HG03135 (cell line): ENCODE results near the gene MYO5B.

Experiments used
- ATAC-seq: cut with Tn5 transposase; IDR thresholded peaks from one replicate; pipeline ENCODE4 v1.9.1; 2021; ENCODE audit warnings: mild to moderate bottlenecking, moderate library complexity; ENCODE audit not compliant: unreplicated experiment

MYO5B gene

DNA sequence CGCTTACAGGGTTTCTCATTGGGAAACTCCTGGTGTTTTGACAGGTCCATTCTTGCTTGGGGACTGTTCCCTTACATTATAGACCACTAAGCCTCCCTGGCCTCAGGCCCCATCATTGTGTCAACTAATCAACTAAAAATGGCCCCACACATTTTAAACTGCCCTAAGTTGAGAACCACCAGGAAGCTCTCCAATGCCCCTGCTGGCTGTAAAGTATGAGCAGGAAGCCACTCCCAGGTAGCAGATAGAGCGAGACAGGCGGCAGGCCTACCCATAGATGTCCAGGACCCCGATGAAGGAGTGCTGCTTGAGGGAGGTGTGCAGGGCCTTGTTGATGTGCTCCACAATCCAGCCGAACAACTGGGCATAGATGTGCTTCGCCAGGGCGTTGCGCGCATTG lies 220.9 kb downstream of the MYO5B start:
- no peak for ATAC-seq

DNA sequence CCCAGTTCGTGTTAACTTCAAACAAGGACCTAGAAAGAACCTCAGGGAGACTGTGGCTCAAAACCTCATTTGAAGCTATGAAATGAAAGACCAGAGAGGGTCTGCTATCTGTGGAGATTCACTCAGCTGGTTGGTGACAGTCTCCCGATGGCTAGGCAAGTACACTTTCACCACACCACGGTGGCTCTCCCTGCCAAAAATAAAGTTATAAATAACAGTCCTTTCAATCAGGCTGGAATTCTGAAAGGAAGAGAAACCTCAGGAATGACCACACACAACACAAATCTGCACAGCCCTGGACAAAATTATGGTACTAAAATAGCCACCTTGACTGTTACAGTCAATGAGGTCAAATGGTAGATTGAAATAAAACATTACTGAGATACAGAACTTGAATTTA lies 221.4 kb downstream of the MYO5B start:
- no peak for ATAC-seq

DNA sequence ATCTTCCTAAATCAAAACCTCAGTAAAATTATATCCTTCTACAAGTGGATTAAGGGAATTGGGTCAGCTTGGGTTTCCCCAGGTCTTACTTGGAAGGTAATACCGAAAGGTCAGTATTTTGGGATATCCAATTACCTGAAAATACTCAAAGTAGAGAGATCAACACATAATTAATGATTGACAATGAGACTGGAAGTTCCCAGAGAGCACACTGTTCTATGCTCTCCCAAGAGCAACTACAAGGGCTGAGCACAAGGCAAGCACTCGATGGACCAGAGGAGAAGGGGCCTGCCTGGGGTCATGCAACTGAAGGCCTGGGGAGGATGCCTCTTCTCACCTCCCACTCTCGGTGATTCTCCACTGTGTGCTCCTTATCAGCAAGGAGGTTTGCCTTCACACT lies 222.4 kb downstream of the MYO5B start:
- no peak for ATAC-seq

DNA sequence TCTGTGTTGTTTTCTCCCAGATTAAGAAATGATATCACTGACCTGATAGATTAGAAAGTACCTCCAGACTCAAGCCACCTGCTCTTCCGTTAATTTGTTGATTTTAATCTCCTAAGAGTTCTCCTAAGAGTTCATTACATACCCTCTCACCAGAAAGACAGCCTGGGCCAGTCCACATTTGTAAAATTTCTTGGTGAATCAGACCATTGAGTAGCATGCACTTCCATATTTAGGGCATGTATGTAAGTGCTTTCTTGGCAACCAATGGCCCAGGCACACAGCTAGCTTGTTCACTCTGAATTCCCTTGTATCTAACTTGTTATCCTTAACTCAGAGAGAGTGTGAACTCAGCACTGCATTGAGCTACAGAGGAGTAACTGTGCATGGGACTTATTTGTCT lies 223.5 kb downstream of the MYO5B start:
- ATAC-seq = no peak

DNA sequence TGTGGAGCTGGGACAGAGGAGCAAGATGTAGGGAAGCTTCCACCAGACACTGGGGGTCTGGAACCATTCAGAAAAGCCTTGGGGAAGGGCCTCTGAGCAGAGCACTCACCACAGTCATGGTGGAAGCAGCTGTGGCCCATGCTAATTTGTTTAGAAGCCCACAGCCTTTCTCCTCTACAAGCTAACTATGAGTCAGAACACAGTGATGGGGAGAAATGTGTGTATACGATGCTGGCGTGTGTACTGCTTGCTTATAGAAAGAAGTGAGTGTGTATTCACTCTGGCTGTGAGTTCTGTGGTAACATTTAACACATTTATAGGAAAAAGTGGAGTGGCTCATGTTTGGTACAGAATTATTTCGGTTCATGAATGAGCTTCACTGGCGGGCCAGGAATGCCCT lies 224.6 kb downstream of the MYO5B start:
- ATAC-seq = no peak

DNA sequence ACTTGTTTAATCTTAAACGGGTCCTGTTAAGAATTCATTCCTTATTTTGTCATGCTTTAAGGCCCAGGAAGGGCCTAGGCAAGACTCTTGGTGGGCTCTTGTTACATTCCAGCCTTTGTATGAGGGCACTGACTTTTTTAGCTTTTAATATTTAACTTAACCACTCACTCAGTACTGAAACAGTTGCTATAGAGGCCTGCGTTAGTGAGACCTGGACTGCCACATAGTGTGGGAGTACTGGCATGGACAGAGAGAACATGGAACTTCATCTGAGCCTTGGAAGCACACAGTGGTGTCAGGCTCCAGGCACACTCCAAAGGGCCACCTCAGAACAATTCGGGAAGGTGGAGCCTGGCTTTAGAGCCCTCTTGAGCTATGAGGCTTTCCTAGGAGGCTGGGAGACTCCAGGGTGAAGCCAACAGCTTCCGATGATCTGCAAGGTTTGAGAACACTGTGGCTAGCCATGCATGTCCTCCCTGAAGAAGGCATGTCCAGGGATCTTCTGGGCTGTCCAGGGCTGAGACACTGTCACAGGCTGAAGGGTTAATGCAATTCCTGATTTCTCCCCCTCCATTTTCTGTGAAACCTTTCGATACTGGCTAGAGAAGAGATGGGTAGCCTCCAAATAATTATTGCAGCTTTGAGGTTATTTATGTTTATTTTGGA lies 226.2 kb downstream of the MYO5B start:
- no peak for ATAC-seq

DNA sequence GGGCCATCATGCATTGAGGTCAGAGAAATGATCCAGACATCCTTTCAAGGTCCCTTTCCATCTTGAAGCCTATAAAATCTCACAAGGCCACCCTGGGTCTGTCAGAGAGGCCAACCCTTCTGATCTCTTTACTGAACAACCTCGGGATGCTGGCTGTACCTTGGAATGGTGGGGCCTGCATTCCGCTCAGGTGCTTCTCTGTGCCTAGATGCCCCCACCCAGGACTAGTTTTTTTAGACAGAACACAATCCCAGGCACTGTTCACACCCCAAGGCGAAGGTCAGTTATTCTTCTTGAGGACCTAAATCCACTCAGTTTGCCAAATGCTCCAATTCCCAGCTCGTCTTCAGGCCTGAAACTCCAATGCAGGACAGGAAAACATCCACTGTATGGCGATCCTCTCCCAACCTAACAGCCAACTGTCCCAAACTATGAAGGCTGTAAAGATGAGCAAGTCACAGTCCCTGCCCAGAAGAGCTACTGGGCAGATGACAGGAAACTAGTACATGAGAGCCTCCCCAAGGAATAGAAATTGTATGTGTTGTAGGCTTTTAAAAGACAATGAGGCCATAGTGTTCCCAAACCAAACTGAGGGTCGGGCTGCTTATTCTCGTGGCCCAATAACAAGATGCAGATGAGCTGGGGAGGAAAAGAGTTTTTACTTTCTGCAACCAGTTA lies 227.2 kb downstream of the MYO5B start:
- ATAC-seq = no peak

DNA sequence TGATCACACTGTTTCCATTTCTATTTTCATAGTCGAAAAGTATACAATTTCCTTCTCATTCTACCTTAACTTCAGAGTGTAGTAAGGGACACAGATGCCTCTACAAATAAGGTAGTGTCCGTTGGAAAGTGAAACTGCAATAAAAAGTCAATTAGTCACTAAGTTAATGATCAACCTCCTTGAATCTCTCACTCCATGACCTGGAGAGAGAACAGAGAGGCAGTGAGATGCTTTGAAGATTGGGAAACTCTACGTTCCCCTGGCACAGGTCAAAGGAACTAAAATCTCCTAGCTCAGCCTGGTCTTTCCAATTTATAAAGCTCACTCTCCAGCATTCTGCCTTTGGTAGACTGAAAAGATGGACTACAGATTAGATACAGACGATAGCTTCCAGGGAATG lies 227.8 kb downstream of the MYO5B start:
- no peak for ATAC-seq

DNA sequence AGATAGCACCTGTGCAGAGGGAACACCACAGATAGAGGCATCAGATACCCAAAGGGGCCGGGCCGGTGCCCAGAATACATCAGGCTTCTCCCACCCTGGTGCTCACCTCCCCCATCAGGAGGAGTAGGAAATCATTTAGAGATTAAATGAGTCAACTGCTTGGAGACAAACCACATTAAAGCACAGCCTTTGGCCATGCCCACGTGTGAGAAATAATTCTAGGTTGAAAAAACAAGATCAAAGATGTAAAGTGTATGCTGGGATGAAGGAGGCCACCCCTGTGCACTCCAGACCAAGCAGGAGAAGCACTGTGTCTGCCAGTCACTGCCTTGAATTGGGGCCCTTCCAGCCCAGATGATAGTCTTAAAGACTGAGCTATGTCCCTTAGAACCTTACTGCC lies 228.9 kb downstream of the MYO5B start:
- no peak for ATAC-seq

DNA sequence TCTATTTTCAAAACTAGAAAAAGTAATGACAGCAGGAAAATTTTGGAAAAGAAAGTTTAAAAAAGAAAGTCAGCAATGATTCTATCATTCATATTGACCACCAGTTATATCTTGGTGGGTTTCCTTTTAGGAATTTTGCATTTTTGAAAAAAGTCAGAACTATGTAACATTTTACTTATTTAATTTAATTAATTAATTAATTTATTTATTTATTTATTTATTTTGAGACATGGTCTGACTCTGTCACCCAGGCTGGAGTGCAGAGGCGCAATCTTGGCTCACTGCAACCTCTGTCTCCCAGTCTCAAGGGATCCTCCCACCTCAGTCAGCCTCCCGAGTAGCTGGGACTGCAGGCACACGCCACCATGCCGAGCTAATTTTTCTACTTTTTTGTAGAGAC lies 231.7 kb downstream of the MYO5B start:
- no peak for ATAC-seq

DNA sequence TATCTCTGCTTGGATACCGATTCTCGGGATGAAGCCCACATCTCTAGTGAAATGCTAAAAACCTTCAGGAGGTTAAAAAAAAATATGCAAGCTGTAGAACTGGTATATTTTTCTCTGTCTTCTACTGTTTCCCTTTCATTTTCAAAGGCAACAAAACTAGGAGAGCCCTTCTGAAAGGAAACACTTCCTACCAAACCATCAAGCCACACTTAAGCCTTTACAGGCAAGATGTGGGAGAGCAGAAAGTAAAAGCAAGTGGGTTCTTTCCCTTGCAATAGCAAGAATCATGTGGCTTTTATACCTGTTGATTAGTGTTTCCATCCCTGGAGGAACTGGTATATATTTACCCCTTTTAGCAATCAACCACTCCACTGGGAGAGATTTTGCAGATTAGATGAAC lies 233.7 kb downstream of the MYO5B start:
- no peak for ATAC-seq

DNA sequence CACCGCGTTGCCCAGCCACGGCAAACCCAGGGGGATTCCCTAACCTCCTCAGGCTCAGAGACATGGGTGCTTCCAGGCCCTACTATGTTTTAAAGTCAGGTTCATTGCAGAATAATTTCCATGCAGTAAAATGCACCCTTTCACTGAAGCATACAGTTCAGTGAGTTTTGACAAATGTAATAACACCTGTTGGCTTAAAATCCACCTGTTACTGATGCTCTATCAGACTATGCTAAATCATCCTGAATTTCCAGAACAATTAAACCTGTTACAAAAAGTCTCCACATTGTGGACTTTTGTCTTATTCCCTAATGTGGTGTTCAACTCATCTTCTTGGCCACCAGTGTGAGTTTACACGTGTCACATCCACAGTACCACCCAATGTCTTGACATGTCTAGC lies 234.6 kb downstream of the MYO5B start:
- no peak for ATAC-seq

DNA sequence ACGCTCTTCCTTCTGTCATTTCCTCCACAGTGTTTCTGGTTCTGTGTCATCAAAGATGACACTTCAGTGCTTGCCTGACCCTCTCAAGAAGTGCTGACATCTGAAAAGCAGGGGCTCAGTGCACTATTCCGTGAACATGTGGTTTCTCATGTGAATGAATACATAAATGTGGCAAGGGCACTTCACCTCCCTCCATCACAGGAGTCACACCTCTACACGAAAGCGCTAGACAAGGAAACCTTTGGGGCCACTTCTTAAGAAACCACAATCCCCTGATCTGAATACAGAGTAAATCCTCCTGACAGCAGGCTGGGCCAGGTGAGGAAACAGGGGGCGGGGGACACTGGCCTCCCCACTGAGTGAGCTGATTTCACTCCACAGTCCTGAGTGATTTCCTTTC lies 235.8 kb downstream of the MYO5B start:
- peak; percentile 84 for ATAC-seq

DNA sequence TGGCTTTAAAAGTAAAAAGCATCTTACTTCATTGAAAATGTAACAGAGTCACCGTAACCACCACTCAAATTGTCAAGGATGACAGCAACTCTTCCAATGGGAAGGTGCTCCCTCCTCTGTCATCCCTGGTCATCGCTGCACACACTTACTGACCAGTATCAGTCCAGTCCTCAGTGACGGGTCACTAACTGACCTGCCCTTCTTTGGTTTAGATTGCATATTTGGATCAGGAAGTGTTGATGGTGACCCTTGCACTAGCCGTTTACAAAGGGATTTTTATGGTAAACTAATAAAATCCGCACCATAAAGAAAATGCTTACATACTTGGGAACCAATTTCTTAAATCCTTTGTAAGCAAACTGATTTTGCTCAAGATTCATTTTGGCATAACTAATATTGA lies 239.7 kb downstream of the MYO5B start:
- no peak for ATAC-seq

DNA sequence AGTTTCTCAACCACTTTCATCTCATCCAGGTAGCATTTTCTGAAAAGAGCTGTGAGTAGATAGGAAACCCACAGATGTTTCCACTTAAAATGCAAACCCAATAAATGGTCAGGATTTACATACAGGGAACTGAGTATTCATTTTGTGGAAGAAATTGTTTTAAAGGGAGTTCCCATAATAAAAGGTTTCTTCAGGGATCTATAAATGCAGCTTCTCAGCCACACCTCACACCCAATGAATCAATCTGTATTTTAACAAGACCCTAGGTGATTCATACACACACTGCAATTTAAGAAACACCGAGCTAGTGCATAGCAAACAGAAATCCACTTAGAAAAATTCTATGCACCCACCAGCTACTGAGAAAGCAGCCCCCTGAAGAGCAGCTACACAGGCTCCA lies 241.6 kb downstream of the MYO5B start:
- ATAC-seq = no peak

DNA sequence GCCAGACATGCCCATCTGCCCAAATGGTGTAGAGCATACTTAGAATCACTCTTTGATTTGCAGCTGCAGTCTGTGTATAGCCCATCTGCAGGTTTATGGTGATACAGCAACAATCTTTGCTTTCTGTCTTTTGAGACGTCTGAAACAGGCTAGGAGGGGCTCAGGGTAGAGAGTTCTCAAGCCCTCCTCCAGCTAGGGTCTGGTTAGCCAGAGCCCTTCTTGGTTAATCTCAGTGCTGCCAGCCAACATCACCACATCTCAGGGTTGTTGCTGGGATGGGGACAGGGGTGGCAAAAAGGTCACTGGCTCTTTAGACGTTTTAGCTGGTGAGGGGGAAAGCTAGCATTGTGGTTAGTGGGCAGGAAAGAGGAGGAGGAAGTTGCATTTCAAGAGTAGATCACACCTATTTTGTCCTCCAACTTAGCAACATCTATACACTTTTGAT lies 245.0 kb downstream of the MYO5B start:
- ATAC-seq = no peak

DNA sequence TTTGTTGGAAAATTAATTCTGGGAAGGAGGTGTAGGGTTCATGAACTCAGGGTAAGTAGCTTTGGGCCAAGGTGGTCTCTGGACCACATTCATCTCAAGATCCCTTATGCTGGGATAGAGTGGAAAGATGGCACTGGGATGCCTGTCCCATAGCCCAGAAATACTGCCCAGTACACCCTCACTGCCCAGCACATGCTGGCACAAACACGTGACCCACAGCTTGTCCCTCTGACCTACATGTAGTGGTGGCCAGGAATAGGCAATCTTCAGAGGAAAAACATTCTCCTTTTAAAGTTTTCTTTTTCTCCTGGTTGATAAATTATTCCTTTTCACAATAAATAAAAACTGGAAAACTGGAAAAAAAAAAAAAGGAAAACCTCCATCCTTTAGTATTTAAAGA lies 246.0 kb downstream of the MYO5B start:
- no peak for ATAC-seq

DNA sequence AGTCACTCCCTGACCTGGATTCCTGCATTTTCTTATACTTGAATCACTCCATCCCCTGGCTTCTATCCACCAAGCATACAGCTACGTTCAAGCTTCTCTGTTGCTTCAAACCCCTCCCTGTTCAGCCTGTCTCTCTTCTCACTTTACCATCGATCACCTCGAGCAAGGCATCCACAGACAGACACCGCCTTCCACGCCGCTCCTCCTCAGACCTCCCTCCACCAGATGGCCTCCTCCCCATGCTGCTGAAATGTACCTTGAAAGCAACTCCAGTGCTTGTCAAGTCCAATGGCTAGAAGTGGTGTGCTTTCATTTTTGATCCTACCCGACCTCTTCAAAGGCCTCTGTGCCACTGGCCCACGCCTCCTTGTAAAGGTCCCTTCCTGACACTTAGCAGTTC lies 250.3 kb downstream of the MYO5B start:
- no peak for ATAC-seq

DNA sequence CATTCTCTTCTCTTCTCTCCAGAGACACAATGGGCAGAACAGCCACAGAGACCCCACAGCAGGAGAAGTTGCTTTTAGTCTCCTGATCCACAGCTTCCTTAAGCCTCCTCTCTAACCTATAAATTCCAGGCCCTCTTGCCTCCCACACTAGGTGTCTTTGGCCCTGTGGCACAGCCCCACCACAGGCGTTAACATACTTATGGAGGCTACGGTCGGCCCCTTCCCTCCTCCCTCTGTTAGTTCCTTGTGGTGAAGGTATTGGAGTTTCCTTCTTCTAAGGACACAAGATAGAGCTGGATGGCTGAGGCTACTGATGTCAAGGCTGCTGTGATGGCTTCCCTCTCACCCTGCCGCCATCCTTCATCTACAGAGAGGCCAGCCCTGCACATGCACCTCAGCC lies 258.1 kb downstream of the MYO5B start:
- ATAC-seq = no peak

DNA sequence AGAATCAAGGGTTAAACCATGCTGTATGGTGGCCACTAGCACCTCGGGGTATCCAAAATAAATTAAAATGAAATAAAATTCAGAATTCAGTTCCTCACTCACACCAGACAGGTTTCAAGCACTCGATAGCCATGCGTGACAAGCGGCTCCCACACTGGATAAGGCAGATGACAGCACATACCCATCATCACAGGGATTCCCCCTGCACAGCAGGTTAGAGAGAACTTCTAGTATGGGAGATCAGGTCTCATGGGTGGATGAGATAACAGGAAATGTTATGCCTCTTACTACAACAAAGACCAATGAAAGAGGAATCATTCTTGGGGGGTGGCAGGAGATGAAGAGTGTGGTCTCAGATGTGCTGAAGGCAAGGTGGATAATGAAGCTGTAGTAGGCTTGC lies 259.7 kb downstream of the MYO5B start:
- ATAC-seq = no peak

DNA sequence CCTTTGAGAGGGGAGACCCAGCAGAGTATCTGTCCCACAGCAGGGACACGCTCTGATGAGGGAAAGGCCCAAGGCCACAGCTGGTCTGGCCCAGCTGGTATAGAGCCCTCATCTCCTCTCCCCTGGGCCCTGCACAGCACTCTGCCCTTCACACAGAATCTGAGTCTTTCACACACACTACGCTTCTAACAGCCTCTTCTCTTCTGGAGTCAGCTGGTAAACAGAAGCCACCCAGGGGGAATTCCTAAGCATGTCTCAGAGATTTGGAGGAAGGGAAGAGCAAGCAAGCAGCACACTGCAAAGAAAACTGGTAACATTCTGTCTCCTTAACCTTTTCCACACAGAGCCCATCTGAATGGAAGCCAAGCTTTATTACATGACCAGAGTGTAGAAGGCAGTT lies 260.5 kb downstream of the MYO5B start:
- ATAC-seq = no peak

DNA sequence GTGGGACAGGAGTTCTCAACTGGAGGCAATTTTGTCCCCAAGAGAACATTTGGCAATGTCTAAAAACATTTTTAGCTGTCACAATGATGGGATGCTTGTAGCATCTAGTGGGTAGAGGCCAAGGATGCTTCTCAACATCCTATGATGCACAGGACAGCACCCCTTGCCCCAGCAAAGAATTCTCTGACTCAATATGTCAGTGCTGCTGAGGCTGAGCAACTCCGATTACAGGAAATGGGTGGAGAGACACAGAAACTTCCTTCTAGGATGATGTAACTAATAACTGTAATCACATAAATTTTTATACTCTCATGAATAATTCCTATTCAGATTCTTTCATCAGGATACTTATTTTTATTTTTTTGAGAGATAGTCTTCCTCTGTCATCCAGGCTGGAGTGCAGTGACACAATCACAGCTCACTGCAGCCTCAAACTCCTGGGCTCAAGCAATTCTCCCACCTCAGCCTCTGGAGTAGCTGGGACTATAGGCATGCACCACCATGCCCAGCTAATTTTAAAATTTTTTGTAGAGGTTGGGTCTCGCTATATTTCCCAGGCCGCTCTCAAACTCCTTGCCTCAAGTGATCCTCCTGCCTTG lies 261.3 kb downstream of the MYO5B start:
- ATAC-seq = no peak

DNA sequence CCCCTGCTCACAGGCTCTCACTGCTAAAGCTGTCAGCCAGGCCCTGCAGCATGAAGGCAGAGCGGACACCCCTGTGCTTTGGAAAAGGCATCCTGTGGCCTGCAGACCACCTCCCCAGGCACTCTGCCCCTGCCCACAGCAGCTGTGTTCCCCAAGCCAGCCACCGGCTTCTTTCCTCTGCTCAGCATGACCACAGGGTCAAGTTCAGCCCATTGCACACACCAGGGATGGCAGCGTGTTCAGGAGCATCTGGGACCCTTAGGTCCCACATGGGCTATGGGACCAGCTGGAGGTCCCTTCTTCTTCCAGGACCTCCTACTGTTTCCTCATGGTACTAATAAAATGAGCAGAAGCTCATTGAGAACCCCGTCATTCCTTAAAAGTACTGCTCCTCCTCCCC lies 263.2 kb downstream of the MYO5B start:
- ATAC-seq = no peak
